Left lung (tissue), 10 donors: ENCODE measurements around the gene PDE11A. TPM values are rescaled to one million over a fixed set of nuclear protein-coding genes. Genes with fewer than 3 reads are reported as not detected.
A peak's percentile ranks its signal among the peaks of the same experiment; 100 is the strongest.

Experiments
- ATAC-seq: fragments of 200-7000 bp; cut with Tn5 transposase; one replicate; pipeline ENCODE4 v1.9.1; 2020; ENCODE audit warnings: moderate library complexity
- DNase-seq, 4 donors: peaks; one replicate each; pipeline ENCODE4 v3.0.0-alpha.2; 2013 to 2020
- H3K27ac ChIP-seq, 2 donors: fragments of 200-600 bp; sonication (generic) in 1 of 2; one replicate each; pipeline versions ENCODE4 v1.5.0 to v1.8.0; 2020 to 2021
- H3K27me3 ChIP-seq, 2 donors: fragments of 200-600 bp; sonication (generic) in 1 of 2; one replicate each; pipeline versions ENCODE4 v1.5.0 to v1.8.0; 2020 to 2021
- H3K36me3 ChIP-seq, 2 donors: fragments of 200-600 bp; sonication (generic) in 1 of 2; one replicate each; pipeline versions ENCODE4 v1.5.0 to v1.8.0; 2020 to 2021
- H3K4me1 ChIP-seq, 2 donors: fragments of 200-600 bp; one replicate each; pipeline ENCODE4 v1.8.0; 2021
- H3K4me3 ChIP-seq, 2 donors: fragments of 200-600 bp; sonication (generic) in 1 of 2; one replicate each; pipeline versions ENCODE4 v1.5.0 to v1.8.0; 2020 to 2021; ENCODE audit warnings: mild to moderate bottlenecking in 1 of 2
- H3K9me3 ChIP-seq, 2 donors: fragments of 200-600 bp; sonication (generic) in 1 of 2; one replicate each; pipeline versions ENCODE4 v1.5.0 to v1.8.0; 2020 to 2021
- intact Hi-C, 2 donors: fragments of 100-400 bp; cut with DNase I; formaldehyde crosslinking; loops; one replicate each; pipeline versions ENCODE4 v1.11.2 to v1.14.2; 2022
- polyA plus RNA-seq, 6 donors: library from polyadenylated mRNA; unstranded; fragments of 120-200 nt; gene quantifications; one replicate each; pipeline ENCODE4 v1.2.1, GENCODE V29; 2013; ENCODE audit not compliant: insufficient read length in 6 of 6
- total RNA-seq, 2 donors: library from RNA; stranded (reverse); fragmentation: NEBNext Ultra II Directional; extraction: Animal tissue kit (Norgen Biotek cat#: 25700); gene quantifications; one replicate each; pipeline ENCODE4 v1.2.1, GENCODE V29; 2021
- TF ChIP-seq, protein P1 (sequence below), 2 donors: fragments of 200-600 bp; sonication (generic) in 1 of 2; IDR thresholded peaks; one replicate each; pipeline versions ENCODE4 v1.5.0 to v1.8.0; 2021; ENCODE audit warnings: antibody characterized with exemption in 2 of 2
- donor health status: DM: no; HTN: yes; CAD: no.
- donor health status: DM: no; HTN: no; CAD: no.

PDE11A gene
- total and polyA plus RNA-seq, 8 donors: 0.24 to 0.73 (median 0.35) TPM

DNA sequence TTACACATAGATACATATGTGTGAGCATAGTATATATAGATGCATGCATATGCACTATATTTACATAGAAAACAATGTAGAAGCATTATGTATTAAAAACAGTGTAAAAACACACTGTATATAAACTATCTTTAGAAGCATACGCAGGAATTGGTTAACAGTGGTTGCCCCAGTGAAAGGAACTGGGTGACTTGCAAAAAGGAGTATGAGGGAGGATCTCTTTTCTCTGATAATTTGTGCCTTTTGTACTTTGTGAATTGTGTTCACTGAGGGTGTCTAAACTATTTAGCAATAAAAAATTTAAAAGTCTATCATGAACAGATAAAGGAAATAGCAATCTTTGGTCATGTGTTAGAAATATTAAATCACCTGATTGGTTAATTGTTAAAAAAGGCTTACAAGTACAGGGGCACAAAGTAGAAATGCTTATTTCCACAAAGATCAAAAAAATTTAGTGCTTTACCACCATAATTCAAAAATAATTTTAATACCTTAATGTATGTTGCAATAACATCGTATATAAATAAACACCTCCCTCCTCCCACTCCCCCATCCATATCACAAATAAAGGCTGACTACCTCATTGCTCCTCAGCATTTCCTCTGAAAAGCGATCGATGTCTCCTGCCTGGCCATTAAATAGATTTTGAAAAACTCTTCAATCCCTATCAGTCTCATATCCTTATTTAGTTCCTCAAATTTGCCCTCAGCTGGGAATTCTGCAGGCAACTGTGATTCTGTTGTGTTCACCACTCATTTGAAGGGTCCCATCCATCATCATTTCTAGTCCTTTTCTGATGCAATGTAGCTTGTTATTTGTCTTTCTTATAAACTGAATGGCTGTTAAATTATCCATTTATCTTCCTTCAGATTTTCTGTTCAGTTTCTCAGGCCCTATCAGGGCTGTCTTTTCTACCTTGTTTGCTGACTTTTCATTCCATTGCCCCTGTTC lies 422.7 kb downstream of the PDE11A start:
- Histone ChIP-seq H3K4me1 (no peaks in the 10 kb centered on the region), H3K36me3 (no peaks in the 10 kb centered on the region), H3K9me3 (no peaks in the 10 kb centered on the region), H3K27ac (no peak overlapping the region), H3K27me3 (peaks cover 0 to 12% of the 10 kb centered on the region in 2 donors), H3K4me3 (no peak overlapping the region)
- DNase-seq: no peak
- intact Hi-C loops: no loop called here
- TF ChIP-seq, protein P1, sequence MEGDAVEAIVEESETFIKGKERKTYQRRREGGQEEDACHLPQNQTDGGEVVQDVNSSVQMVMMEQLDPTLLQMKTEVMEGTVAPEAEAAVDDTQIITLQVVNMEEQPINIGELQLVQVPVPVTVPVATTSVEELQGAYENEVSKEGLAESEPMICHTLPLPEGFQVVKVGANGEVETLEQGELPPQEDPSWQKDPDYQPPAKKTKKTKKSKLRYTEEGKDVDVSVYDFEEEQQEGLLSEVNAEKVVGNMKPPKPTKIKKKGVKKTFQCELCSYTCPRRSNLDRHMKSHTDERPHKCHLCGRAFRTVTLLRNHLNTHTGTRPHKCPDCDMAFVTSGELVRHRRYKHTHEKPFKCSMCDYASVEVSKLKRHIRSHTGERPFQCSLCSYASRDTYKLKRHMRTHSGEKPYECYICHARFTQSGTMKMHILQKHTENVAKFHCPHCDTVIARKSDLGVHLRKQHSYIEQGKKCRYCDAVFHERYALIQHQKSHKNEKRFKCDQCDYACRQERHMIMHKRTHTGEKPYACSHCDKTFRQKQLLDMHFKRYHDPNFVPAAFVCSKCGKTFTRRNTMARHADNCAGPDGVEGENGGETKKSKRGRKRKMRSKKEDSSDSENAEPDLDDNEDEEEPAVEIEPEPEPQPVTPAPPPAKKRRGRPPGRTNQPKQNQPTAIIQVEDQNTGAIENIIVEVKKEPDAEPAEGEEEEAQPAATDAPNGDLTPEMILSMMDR (IDR thresholded peaks at IDR 0.05): no peak
- no peak for ATAC-seq

DNA sequence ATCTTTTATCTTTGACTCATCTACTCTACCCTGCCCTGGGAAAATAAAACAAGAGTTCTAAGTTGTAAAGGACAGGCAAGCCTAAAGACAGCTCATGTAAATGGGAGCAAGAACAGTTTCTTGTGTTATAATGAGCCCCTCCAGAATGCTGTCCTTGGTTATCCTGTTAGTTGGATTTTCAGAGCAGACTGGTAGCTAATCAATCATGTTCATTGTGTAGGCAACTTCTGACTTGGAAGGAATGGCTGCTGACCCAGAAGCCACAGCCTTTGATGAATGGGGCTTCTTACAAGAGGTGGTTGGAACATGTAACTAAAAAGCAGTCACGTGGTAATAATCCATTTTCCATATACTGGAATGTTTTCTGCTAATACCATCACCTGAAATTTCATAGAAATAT lies 425.8 kb downstream of the PDE11A start:
- Histone ChIP-seq H3K4me1 (no peaks in the 10 kb centered on the region), H3K27me3 (peaks cover 0 to 12% of the 10 kb centered on the region in 2 donors), H3K36me3 (no peaks in the 10 kb centered on the region), H3K9me3 (no peaks in the 10 kb centered on the region), H3K4me3 (no peak overlapping the region), H3K27ac (no peak overlapping the region)
- TF ChIP-seq, protein P1 (IDR thresholded peaks at IDR 0.05): no peak
- no peak for ATAC-seq
- intact Hi-C loops: no loop called here
- no peak for DNase-seq

DNA sequence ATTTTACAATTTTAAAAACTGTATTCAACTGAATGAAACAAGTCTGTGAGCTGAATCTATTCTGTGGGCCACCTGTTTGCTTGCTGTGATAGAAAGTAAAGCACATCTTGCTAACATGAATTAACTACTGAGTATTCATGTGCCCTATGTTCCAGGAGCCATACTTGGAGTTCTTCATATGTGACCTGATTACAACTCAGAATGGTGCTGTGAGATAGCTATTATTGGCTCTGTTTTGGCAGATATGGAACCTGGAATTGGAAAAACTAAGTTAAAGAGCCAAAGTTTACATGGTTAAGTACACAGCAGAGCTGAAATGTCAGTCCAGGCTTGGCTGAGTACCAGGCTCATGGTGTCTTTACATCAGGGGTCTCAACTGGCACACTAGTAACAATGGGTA lies 426.3 kb downstream of the PDE11A start:
- no peaks in the 10 kb centered on the region for H3K4me1 ChIP-seq

DNA sequence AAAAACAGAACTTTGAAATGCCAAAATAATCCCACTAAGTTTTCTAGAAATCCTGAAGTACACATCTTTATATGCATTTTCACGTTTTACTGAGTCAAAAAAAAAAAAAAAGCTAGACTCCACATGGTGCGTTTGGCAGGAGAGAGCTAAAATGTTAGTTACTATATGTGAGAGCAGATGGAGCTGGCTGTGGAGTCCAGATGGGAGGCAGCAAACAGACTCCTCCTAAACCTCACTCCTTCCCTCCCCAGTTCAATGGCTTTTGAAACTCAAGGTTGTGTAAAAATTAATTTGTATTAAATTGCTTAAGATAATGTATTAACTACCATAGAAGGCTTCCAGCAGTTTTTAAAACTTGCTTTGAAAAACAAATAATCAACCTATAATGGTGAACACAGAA lies 431.2 kb downstream of the PDE11A start:
- Histone ChIP-seq H3K9me3 (no peaks in the 10 kb centered on the region), H3K27ac (no peak overlapping the region), H3K4me1 (no peaks in the 10 kb centered on the region), H3K4me3 (no peak overlapping the region), H3K36me3 (no peaks in the 10 kb centered on the region), H3K27me3 (no peaks in the 10 kb centered on the region)
- intact Hi-C loops: no loop called here
- ATAC-seq (no peak), DNase-seq (peak in 2 of 4 donors; percentile 76 to 86)
- TF ChIP-seq, protein P1 (IDR thresholded peaks at IDR 0.05): no peak

More for the DNA sequence above, 426.3 kb downstream of the PDE11A start:
- TF ChIP-seq, protein P1 (IDR thresholded peaks at IDR 0.05): no peak
- no peak overlapping the region for H3K4me3 ChIP-seq
- no peaks in the 10 kb centered on the region for H3K36me3 ChIP-seq
- intact Hi-C loops: no loop called here
- H3K9me3 ChIP-seq: no peaks in the 10 kb centered on the region
- ATAC-seq (no peak), DNase-seq (no peak)
- H3K27ac ChIP-seq: no peak overlapping the region
- H3K27me3 ChIP-seq: peaks cover 0 to 12% of the 10 kb centered on the region in 2 donors

DNA sequence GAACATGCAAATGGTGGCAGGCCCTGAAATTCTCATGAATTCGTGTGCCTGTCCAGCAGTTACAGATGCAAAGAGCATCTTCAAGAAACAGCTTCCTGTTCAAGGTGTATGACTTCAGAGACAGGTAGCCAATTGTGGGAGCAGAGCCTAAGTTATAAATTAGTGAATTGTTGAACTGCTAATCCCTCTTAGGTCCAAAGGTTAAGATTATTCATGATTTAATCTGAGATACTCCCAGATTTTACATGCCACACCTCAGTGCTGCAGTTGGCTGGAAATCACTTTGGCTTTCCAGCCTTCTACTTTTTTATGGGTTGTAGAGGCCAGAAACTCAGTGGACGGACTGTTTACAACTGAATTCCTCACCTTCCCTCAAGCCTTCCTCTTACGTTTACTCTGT lies 432.2 kb downstream of the PDE11A start:
- DNase-seq (no peak), ATAC-seq (no peak)
- intact Hi-C loops: no loop called here
- TF ChIP-seq, protein P1 (IDR thresholded peaks at IDR 0.05): no peak
- no peak overlapping the region for H3K4me3 ChIP-seq
- no peaks in the 10 kb centered on the region for H3K27me3 ChIP-seq
- H3K36me3 ChIP-seq: no peaks in the 10 kb centered on the region
- no peaks in the 10 kb centered on the region for H3K9me3 ChIP-seq
- H3K4me1 ChIP-seq: no peaks in the 10 kb centered on the region
- no peak overlapping the region for H3K27ac ChIP-seq
